ENCODE results near the gene CRIM1.

- TF ChIP-seq EGR1 (IDR thresholded peaks at IDR 0.05) (no peak), RAD21 (IDR thresholded peaks at IDR 0.05; ENCODE audit: low read depth) (no peak), FOXM1 (IDR thresholded peaks at IDR 0.05; ENCODE audit: borderline replicate concordance, low read depth) (no peak), TAF1 (IDR thresholded peaks at IDR 0.05; ENCODE audit: low read depth) (no peak), CREB1 (IDR thresholded peaks at IDR 0.05; ENCODE audit: low read depth) (no peak), NFIC (IDR thresholded peaks at IDR 0.05) (no peak), EP300 (IDR thresholded peaks at IDR 0.05; ENCODE audit: borderline replicate concordance) (no peak), YY1 (IDR thresholded peaks at IDR 0.05; ENCODE audit: low read depth) (no peak), TEAD4 (IDR thresholded peaks at IDR 0.05) (no peak), CEBPB (IDR thresholded peaks at IDR 0.05) (no peak)
- TF ChIP-seq, protein P1, sequence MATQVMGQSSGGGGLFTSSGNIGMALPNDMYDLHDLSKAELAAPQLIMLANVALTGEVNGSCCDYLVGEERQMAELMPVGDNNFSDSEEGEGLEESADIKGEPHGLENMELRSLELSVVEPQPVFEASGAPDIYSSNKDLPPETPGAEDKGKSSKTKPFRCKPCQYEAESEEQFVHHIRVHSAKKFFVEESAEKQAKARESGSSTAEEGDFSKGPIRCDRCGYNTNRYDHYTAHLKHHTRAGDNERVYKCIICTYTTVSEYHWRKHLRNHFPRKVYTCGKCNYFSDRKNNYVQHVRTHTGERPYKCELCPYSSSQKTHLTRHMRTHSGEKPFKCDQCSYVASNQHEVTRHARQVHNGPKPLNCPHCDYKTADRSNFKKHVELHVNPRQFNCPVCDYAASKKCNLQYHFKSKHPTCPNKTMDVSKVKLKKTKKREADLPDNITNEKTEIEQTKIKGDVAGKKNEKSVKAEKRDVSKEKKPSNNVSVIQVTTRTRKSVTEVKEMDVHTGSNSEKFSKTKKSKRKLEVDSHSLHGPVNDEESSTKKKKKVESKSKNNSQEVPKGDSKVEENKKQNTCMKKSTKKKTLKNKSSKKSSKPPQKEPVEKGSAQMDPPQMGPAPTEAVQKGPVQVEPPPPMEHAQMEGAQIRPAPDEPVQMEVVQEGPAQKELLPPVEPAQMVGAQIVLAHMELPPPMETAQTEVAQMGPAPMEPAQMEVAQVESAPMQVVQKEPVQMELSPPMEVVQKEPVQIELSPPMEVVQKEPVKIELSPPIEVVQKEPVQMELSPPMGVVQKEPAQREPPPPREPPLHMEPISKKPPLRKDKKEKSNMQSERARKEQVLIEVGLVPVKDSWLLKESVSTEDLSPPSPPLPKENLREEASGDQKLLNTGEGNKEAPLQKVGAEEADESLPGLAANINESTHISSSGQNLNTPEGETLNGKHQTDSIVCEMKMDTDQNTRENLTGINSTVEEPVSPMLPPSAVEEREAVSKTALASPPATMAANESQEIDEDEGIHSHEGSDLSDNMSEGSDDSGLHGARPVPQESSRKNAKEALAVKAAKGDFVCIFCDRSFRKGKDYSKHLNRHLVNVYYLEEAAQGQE (IDR thresholded peaks at IDR 0.05; ENCODE audit: low read depth): no peak
- TF ChIP-seq, protein P2, sequence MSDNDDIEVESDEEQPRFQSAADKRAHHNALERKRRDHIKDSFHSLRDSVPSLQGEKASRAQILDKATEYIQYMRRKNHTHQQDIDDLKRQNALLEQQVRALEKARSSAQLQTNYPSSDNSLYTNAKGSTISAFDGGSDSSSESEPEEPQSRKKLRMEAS (IDR thresholded peaks at IDR 0.05): no peak
Measured at GRCh38 chr2:36336321-36336720, 19.3 kb upstream of the CRIM1 start.
